ENCODE measurements around the gene RAPGEF3.

The RAPGEF3 gene

GRCh38 chr12:47791351-47791746 is 32.7 kb upstream of the RAPGEF3 start:
- in situ Hi-C loops (cut with MboI; ENCODE audit: low sequenced_read_pairs) = no loop called here

- in situ Hi-C loops (cut with MboI; ENCODE audit: low sequenced_read_pairs) = no loop called here
These were observed 32.1 kb upstream of the RAPGEF3 start for GRCh38 chr12:47790676-47791350.

- in situ Hi-C loops (cut with MboI; ENCODE audit: low sequenced_read_pairs) = no loop called here
These were observed 31.2 kb upstream of the RAPGEF3 start for GRCh38 chr12:47789712-47790489.

- in situ Hi-C loops (cut with MboI; ENCODE audit: low sequenced_read_pairs) = no loop called here
These were observed 30.5 kb upstream of the RAPGEF3 start for GRCh38 chr12:47789141-47789540.

- in situ Hi-C loops (cut with MboI; ENCODE audit: low sequenced_read_pairs) = no loop called here
These were observed 29.1 kb upstream of the RAPGEF3 start for GRCh38 chr12:47787596-47788319.

GRCh38 chr12:47786662-47787280 is 28.1 kb upstream of the RAPGEF3 start:
- in situ Hi-C loops (cut with MboI; ENCODE audit: low sequenced_read_pairs) = no loop called here

- in situ Hi-C loops (cut with MboI; ENCODE audit: low sequenced_read_pairs) = no loop called here
These were observed 27.4 kb upstream of the RAPGEF3 start for GRCh38 chr12:47785887-47786661.

- in situ Hi-C loops (cut with MboI; ENCODE audit: low sequenced_read_pairs) = no loop called here
These were observed 26.6 kb upstream of the RAPGEF3 start for GRCh38 chr12:47785036-47785886.

GRCh38 chr12:47783821-47784819 is 25.4 kb upstream of the RAPGEF3 start:
- in situ Hi-C loops (cut with MboI; ENCODE audit: low sequenced_read_pairs) = no loop called here

GRCh38 chr12:47783024-47783755 is 24.5 kb upstream of the RAPGEF3 start:
- in situ Hi-C loops (cut with MboI; ENCODE audit: low sequenced_read_pairs) = no loop called here

GRCh38 chr12:47782372-47782770 is 23.7 kb upstream of the RAPGEF3 start:
- in situ Hi-C loops (cut with MboI; ENCODE audit: low sequenced_read_pairs) = no loop called here

- in situ Hi-C loops (cut with MboI; ENCODE audit: low sequenced_read_pairs) = no loop called here
These were observed 23.0 kb upstream of the RAPGEF3 start for GRCh38 chr12:47781479-47782371.

- in situ Hi-C loops (cut with MboI; ENCODE audit: low sequenced_read_pairs) = no loop called here
These were observed 21.3 kb upstream of the RAPGEF3 start for GRCh38 chr12:47779943-47780504.

GRCh38 chr12:47779301-47779942 is 20.7 kb upstream of the RAPGEF3 start:
- in situ Hi-C loops (cut with MboI; ENCODE audit: low sequenced_read_pairs) = no loop called here

GRCh38 chr12:47778881-47779280 is 20.2 kb upstream of the RAPGEF3 start:
- in situ Hi-C loops (cut with MboI; ENCODE audit: low sequenced_read_pairs) = no loop called here
